ENCODE measurements around the gene MXRA8.

MXRA8 gene

GRCh38 chr1:1348420-1349255 is 9.7 kb downstream of the MXRA8 start:
- H3K27ac ChIP-seq (ENCODE audit: low read length): no peak overlapping the region
- H3F3A ChIP-seq (ENCODE audit: insufficient read depth, low read length): no peaks in the 10 kb centered on the region
- no peak for DNase-seq
- no peaks in the 10 kb centered on the region for H4K20me1 ChIP-seq (ENCODE audit: insufficient read depth, low read length)
- no peaks in the 10 kb centered on the region for H3K4me1 ChIP-seq (ENCODE audit: low read length)
- H3K9me3 ChIP-seq (replicated peaks; ENCODE audit: insufficient read depth, low read length): no peaks in the 10 kb centered on the region
- H3K27me3 ChIP-seq (replicated peaks; ENCODE audit: insufficient read depth, low read length): peaks cover 20% of the 10 kb centered on the region
- peak overlapping the region; percentile 74 for H3K4me3 ChIP-seq (ENCODE audit: low read length)
- H3K79me2 ChIP-seq (ENCODE audit: low read length): peaks cover 22% of the 10 kb centered on the region
- peak overlapping the region; percentile 94 for H3K4me2 ChIP-seq (ENCODE audit: low read depth, low read length)
- TF ChIP-seq CTCF (IDR thresholded peaks at IDR 0.05; ENCODE audit: low read length) (no peak), EZH2phosphoT487 (IDR thresholded peaks at IDR 0.05; ENCODE audit: low read length) (no peak), EZH2 (optimal IDR thresholded peaks at IDR 0.05; ENCODE audit: low read depth, low read length) (no peak)
- no peaks in the 10 kb centered on the region for H3K9me2 ChIP-seq (replicated peaks; ENCODE audit: insufficient read depth, low read length)
- H3K9ac ChIP-seq (ENCODE audit: low read length): peak overlapping the region; percentile 61
- H3K36me3 ChIP-seq (replicated peaks; ENCODE audit: insufficient read depth, low read length): no peaks in the 10 kb centered on the region
- H2AFZ ChIP-seq (ENCODE audit: low read length): no peak overlapping the region

- Histone ChIP-seq H3K27ac (ENCODE audit: low read length) (no peak overlapping the region), H3K36me3 (replicated peaks; ENCODE audit: insufficient read depth, low read length) (no peaks in the 10 kb centered on the region), H3K4me3 (ENCODE audit: low read length) (peak overlapping the region; percentile 74), H3K9me3 (replicated peaks; ENCODE audit: insufficient read depth, low read length) (no peaks in the 10 kb centered on the region), H3F3A (ENCODE audit: insufficient read depth, low read length) (no peaks in the 10 kb centered on the region), H3K4me2 (ENCODE audit: low read depth, low read length) (peak overlapping the region; percentile 94), H3K4me1 (ENCODE audit: low read length) (no peaks in the 10 kb centered on the region), H3K9me2 (replicated peaks; ENCODE audit: insufficient read depth, low read length) (no peaks in the 10 kb centered on the region), H3K27me3 (replicated peaks; ENCODE audit: insufficient read depth, low read length) (peaks cover 12% of the 10 kb centered on the region), H4K20me1 (ENCODE audit: insufficient read depth, low read length) (no peaks in the 10 kb centered on the region), H3K79me2 (ENCODE audit: low read length) (peaks cover 22% of the 10 kb centered on the region), H3K9ac (ENCODE audit: low read length) (peak overlapping the region; percentile 52), H2AFZ (ENCODE audit: low read length) (no peak overlapping the region)
- DNase-seq: no peak
- no peak for TF ChIP-seq EZH2phosphoT487 (IDR thresholded peaks at IDR 0.05; ENCODE audit: low read length)
- TF ChIP-seq CTCF (IDR thresholded peaks at IDR 0.05; ENCODE audit: low read length): no peak
- no peak for TF ChIP-seq EZH2 (optimal IDR thresholded peaks at IDR 0.05; ENCODE audit: low read depth, low read length)
Observed at GRCh38 chr1:1347663-1348419, 10.5 kb downstream of the MXRA8 start.

- no peak overlapping the region for H3K4me3 ChIP-seq (ENCODE audit: low read length)
- H3K79me2 ChIP-seq (ENCODE audit: low read length): peaks cover 22% of the 10 kb centered on the region
- no peak overlapping the region for H2AFZ ChIP-seq (ENCODE audit: low read length)
- no peaks in the 10 kb centered on the region for H4K20me1 ChIP-seq (ENCODE audit: insufficient read depth, low read length)
- no peak for DNase-seq
- no peaks in the 10 kb centered on the region for H3K4me1 ChIP-seq (ENCODE audit: low read length)
- TF ChIP-seq EZH2 (optimal IDR thresholded peaks at IDR 0.05; ENCODE audit: low read depth, low read length) (no peak), EZH2phosphoT487 (IDR thresholded peaks at IDR 0.05; ENCODE audit: low read length) (no peak), CTCF (IDR thresholded peaks at IDR 0.05; ENCODE audit: low read length) (no peak)
- H3F3A ChIP-seq (ENCODE audit: insufficient read depth, low read length): no peaks in the 10 kb centered on the region
- H3K9ac ChIP-seq (ENCODE audit: low read length): no peak overlapping the region
- no peak overlapping the region; the same call in 1 of the 2 replicates for H3K4me2 ChIP-seq (ENCODE audit: low read depth, low read length)
- H3K36me3 ChIP-seq (replicated peaks; ENCODE audit: insufficient read depth, low read length): no peaks in the 10 kb centered on the region
- no peaks in the 10 kb centered on the region for H3K9me2 ChIP-seq (replicated peaks; ENCODE audit: insufficient read depth, low read length)
- no peaks in the 10 kb centered on the region for H3K9me3 ChIP-seq (replicated peaks; ENCODE audit: insufficient read depth, low read length)
- no peak overlapping the region for H3K27ac ChIP-seq (ENCODE audit: low read length)
- peaks cover 5% of the 10 kb centered on the region; the same call in 1 of the 2 replicates for H3K27me3 ChIP-seq (replicated peaks; ENCODE audit: insufficient read depth, low read length)
Observed at GRCh38 chr1:1347026-1347595, 11.2 kb downstream of the MXRA8 start.
